HepG2 (cell line): ENCODE data around the gene PDE9A. TPM values are rescaled to one million over a fixed set of nuclear protein-coding genes. Genes with fewer than 3 reads are reported as not detected.
"Not testable (repeated sequence)": the region's sequence is repeated elsewhere in the genome, so short reads cannot be mapped to it uniquely, and the experiment has no call there.

Experiments used
- BCL6 ChIP-seq: IDR thresholded peaks from 2 replicates; pipeline ENCODE4 v1.6.1; 2016; ENCODE audit warnings: missing genetic modification reagents, missing compliant biosample characterization
- FOXP1 ChIP-seq, 2 experiments: fragments of 450-650 bp in 1 of 2; IDR thresholded peaks; 2 replicates each; pipeline ENCODE4 v1.6.1; 2017 to 2018; ENCODE audit warnings: antibody characterized with exemption in 1 of 2
- LCORL ChIP-seq, 2 experiments: fragments of 450-650 bp in 1 of 2; sonication (generic) in 1 of 2; formaldehyde crosslinking in 1 of 2; IDR thresholded peaks; 2 replicates each; pipeline versions ENCODE4 v1.5.0 to v1.6.1; 2017 to 2020; ENCODE audit warnings: antibody characterized with exemption in 1 of 2, missing genetic modification reagents in 1 of 2
- NCOA2 ChIP-seq: sonication (generic); formaldehyde crosslinking; IDR thresholded peaks from 2 replicates; pipeline ENCODE4 v1.8.0; 2022; ENCODE audit warnings: inconsistent platforms
- NR2F6 ChIP-seq, 2 experiments: IDR thresholded peaks; 2 replicates each; pipeline ENCODE4 v1.6.1; 2016; ENCODE audit warnings: antibody characterized with exemption in 1 of 2, mild to moderate bottlenecking in 1 of 2
- PITX1 ChIP-seq: sonication (generic); formaldehyde crosslinking; IDR thresholded peaks from 2 replicates; pipeline ENCODE4 v1.5.1; 2020; ENCODE audit warnings: mild to moderate bottlenecking, missing genetic modification reagents
- SOX5 ChIP-seq: IDR thresholded peaks from 2 replicates; pipeline ENCODE4 v1.6.1; 2016; ENCODE audit warnings: borderline replicate concordance
- ZBTB7A ChIP-seq: sonication (generic); formaldehyde crosslinking; IDR thresholded peaks from 2 replicates; pipeline ENCODE4 v1.8.0; 2022; ENCODE audit warnings: mild to moderate bottlenecking, missing genetic modification reagents
- ZNF350 ChIP-seq: sonication (generic); formaldehyde crosslinking; IDR thresholded peaks from 2 replicates; pipeline ENCODE4 v1.4.0; 2020; ENCODE audit warnings: mild to moderate bottlenecking, low read depth, missing genetic modification reagents, borderline replicate concordance
- ZNF747 ChIP-seq: sonication (generic); formaldehyde crosslinking; IDR thresholded peaks from 2 replicates; pipeline ENCODE4 v1.8.1; 2023; ENCODE audit warnings: missing genetic modification reagents, mild to moderate bottlenecking, borderline replicate concordance
- polyA plus RNA-seq, 8 experiments: library from polyadenylated mRNA; depleted of rRNA in 3 of 8; stranded (reverse) in 7 of 8; unstranded in 1 of 8; fragments of >200 nt; fragmentation: Illumina TruSeq in 4 of 8; extraction: Trizol in 4 of 8; gene quantifications; 2 replicates each; pipeline versions ENCODE4 v1.2.1 to v1.2.3, GENCODE V29; 2011 to 2016; ENCODE audit warnings: low read depth in 4 of 8, missing spikeins in 1 of 8, mixed read lengths in 1 of 8; ENCODE audit not compliant: insufficient read depth in 1 of 8
- total RNA-seq, 5 experiments: library from RNA; depleted of rRNA; stranded (reverse); fragments of >200 nt; fragmentation: Illumina TruSeq; extraction: Trizol; gene quantifications; 2 replicates each; pipeline ENCODE4 v1.2.3, GENCODE V29; 2016; ENCODE audit warnings: low read depth in 1 of 5
- TF ChIP-seq, protein P1 (sequence below): sonication (generic); formaldehyde crosslinking; conservative IDR thresholded peaks from 2 replicates; pipeline ENCODE4 v1.4.0; 2020; ENCODE audit warnings: mild to moderate bottlenecking, missing genetic modification reagents, moderate library complexity
- TF ChIP-seq, protein P2 (sequence below), 2 experiments: sonication (generic) in 1 of 2; formaldehyde crosslinking in 1 of 2; IDR thresholded peaks; 2 replicates each; pipeline versions ENCODE4 v1.4.0 to v1.6.1; 2016 to 2020; ENCODE audit warnings: borderline replicate concordance in 1 of 2, low read depth in 1 of 2, mild to moderate bottlenecking in 1 of 2, missing genetic modification reagents in 1 of 2
- TF ChIP-seq, protein P3 (sequence below): sonication (generic); IDR thresholded peaks from 2 replicates; pipeline ENCODE4 v1.6.1; 2016; ENCODE audit warnings: low read depth, borderline replicate concordance
- TF ChIP-seq, protein P4 (sequence below): sonication (generic); formaldehyde crosslinking; IDR thresholded peaks from 2 replicates; pipeline ENCODE4 v1.5.1; 2020; ENCODE audit warnings: mild to moderate bottlenecking, missing genetic modification reagents, moderate library complexity

Gene PDE9A
- total and polyA plus RNA-seq, 2 of the 13 experiments (the other 11 are each of a cell fraction or from before 2014, with no cell fraction given), result 4.6 to 19.7 TPM

DNA sequence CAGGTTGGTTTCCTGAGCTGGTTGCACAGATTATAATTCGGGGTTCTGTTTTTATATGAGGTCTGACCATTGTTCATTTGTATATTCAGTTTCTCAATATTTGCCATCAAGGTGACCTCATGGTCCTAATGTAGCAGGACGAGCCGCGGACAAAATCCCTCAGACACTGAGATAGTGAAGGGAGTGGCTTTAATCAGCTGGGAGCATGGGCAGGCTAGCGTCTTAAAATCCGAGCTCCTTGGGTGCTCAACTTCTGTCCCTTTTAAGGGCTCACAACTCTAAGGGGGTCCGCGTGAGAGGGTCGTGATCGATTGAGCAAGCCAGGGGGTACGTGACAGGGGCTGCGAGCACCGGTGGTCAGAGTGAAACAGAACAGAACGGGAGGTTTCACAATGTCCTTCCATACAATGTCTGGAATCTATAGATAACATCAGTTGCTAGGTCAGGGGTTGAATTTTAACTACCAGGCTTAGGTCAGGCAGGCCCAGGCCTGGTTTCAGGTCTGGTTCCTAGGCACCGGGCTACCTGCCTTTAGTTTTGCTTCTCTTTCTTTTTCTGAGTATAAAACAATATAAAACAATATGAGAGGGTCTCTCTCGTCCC is 154.0 kb downstream of the PDE9A start (continued):
- 0 out of 2 replicates have a peak, but pooled peaks have one; percentile 38 for TF ChIP-seq PITX1 (CRISPR knock-in tag)
- TF ChIP-seq, protein P1, sequence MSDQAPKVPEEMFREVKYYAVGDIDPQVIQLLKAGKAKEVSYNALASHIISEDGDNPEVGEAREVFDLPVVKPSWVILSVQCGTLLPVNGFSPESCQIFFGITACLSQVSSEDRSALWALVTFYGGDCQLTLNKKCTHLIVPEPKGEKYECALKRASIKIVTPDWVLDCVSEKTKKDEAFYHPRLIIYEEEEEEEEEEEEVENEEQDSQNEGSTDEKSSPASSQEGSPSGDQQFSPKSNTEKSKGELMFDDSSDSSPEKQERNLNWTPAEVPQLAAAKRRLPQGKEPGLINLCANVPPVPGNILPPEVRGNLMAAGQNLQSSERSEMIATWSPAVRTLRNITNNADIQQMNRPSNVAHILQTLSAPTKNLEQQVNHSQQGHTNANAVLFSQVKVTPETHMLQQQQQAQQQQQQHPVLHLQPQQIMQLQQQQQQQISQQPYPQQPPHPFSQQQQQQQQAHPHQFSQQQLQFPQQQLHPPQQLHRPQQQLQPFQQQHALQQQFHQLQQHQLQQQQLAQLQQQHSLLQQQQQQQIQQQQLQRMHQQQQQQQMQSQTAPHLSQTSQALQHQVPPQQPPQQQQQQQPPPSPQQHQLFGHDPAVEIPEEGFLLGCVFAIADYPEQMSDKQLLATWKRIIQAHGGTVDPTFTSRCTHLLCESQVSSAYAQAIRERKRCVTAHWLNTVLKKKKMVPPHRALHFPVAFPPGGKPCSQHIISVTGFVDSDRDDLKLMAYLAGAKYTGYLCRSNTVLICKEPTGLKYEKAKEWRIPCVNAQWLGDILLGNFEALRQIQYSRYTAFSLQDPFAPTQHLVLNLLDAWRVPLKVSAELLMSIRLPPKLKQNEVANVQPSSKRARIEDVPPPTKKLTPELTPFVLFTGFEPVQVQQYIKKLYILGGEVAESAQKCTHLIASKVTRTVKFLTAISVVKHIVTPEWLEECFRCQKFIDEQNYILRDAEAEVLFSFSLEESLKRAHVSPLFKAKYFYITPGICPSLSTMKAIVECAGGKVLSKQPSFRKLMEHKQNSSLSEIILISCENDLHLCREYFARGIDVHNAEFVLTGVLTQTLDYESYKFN (CRISPR knock-in tag), result peak; percentile 85
- 0 out of 2 replicates have a peak, but pooled peaks have one; percentile 39 for TF ChIP-seq ZBTB7A (CRISPR knock-in tag)
- TF ChIP-seq ZNF350 (CRISPR knock-in tag), result peak; percentile 34; the same call in 1 of the 2 replicates
- peak; percentile 67; the same call in 1 of the 2 replicates for TF ChIP-seq SOX5
- TF ChIP-seq, protein P2, sequence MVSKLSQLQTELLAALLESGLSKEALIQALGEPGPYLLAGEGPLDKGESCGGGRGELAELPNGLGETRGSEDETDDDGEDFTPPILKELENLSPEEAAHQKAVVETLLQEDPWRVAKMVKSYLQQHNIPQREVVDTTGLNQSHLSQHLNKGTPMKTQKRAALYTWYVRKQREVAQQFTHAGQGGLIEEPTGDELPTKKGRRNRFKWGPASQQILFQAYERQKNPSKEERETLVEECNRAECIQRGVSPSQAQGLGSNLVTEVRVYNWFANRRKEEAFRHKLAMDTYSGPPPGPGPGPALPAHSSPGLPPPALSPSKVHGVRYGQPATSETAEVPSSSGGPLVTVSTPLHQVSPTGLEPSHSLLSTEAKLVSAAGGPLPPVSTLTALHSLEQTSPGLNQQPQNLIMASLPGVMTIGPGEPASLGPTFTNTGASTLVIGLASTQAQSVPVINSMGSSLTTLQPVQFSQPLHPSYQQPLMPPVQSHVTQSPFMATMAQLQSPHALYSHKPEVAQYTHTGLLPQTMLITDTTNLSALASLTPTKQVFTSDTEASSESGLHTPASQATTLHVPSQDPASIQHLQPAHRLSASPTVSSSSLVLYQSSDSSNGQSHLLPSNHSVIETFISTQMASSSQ (IDR thresholded peaks at IDR 0.05; ENCODE audit: low read depth), result peak; percentile 49
- TF ChIP-seq, protein P2 (CRISPR knock-in tag; IDR thresholded peaks at IDR 0.05; ENCODE audit: borderline replicate concordance), result peak; percentile 89; the same call in 1 of the 2 replicates
- TF ChIP-seq BCL6 (CRISPR knock-in tag), result 0 out of 2 replicates have a peak, but pooled peaks have one; percentile 8
- TF ChIP-seq ZNF747 (CRISPR knock-in tag), result 0 out of 2 replicates have a peak, but pooled peaks have one; percentile 33
- TF ChIP-seq, protein P3, sequence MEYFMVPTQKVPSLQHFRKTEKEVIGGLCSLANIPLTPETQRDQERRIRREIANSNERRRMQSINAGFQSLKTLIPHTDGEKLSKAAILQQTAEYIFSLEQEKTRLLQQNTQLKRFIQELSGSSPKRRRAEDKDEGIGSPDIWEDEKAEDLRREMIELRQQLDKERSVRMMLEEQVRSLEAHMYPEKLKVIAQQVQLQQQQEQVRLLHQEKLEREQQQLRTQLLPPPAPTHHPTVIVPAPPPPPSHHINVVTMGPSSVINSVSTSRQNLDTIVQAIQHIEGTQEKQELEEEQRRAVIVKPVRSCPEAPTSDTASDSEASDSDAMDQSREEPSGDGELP, result 0 out of 2 replicates have a peak, but pooled peaks have one; percentile 46
- TF ChIP-seq NR2F6 (IDR thresholded peaks at IDR 0.05), result peak; percentile 57; the same call in 1 of the 2 replicates
- peak; percentile 82 for TF ChIP-seq NR2F6 (CRISPR knock-in tag; IDR thresholded peaks at IDR 0.05)
- not testable (repeated sequence) for TF ChIP-seq FOXP1, LCORL (IDR thresholded peaks at IDR 0.05)
- 0 out of 2 replicates have a peak, but pooled peaks have one; percentile 24 for TF ChIP-seq FOXP1 (CRISPR knock-in tag; IDR thresholded peaks at IDR 0.05)
- peak; percentile 49; the same call in 1 of the 2 replicates for TF ChIP-seq LCORL (CRISPR knock-in tag; IDR thresholded peaks at IDR 0.05)
- TF ChIP-seq NCOA2 (CRISPR knock-in tag), result peak; percentile 57; the same call in 1 of the 2 replicates
- TF ChIP-seq, protein P4, sequence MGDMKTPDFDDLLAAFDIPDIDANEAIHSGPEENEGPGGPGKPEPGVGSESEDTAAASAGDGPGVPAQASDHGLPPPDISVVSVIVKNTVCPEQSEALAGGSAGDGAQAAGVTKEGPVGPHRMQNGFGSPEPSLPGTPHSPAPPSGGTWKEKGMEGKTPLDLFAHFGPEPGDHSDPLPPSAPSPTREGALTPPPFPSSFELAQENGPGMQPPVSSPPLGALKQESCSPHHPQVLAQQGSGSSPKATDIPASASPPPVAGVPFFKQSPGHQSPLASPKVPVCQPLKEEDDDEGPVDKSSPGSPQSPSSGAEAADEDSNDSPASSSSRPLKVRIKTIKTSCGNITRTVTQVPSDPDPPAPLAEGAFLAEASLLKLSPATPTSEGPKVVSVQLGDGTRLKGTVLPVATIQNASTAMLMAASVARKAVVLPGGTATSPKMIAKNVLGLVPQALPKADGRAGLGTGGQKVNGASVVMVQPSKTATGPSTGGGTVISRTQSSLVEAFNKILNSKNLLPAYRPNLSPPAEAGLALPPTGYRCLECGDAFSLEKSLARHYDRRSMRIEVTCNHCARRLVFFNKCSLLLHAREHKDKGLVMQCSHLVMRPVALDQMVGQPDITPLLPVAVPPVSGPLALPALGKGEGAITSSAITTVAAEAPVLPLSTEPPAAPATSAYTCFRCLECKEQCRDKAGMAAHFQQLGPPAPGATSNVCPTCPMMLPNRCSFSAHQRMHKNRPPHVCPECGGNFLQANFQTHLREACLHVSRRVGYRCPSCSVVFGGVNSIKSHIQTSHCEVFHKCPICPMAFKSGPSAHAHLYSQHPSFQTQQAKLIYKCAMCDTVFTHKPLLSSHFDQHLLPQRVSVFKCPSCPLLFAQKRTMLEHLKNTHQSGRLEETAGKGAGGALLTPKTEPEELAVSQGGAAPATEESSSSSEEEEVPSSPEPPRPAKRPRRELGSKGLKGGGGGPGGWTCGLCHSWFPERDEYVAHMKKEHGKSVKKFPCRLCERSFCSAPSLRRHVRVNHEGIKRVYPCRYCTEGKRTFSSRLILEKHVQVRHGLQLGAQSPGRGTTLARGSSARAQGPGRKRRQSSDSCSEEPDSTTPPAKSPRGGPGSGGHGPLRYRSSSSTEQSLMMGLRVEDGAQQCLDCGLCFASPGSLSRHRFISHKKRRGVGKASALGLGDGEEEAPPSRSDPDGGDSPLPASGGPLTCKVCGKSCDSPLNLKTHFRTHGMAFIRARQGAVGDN, result peak; percentile 51
